Measurements from ENCODE around the gene ASAP2. TPM values are rescaled to one million over a fixed set of nuclear protein-coding genes. Genes with fewer than 3 reads are reported as not detected.

The ASAP2 gene
- total and polyA plus RNA-seq, 2 donors (not counting 1 experiment from before 2014, with no cell fraction given) = 0.04 TPM; not detected in 1

DNA sequence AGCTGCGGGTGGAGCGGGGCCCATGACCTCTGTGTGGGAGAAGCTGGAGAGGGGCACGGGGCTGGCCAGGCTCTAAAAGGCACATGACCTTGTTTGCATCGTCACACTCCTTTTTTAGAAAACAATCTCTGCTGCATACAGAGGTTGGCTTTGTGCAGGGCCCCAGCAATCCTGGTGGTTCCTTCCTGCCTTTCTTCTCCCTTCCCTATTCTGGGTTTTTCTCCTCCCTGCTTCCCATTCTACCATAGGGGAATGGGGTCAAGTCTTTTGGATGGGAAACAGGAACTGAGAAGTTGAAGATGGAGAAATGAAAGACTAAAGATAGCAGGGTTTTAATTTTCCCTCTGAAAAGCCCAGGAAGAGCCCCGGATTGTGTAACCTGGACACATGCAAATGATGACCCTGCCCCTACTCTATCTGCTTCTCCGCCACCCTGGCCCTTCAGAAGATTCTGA, 53.9 kb downstream of the ASAP2 start:
- no peaks in the 10 kb centered on the region for H3K4me1 Mint-ChIP-seq
- Histone ChIP-seq H3K27me3 (replicated peaks in 1 of 4; ENCODE audit: control extremely low read depth in 1 of 4, control insufficient read depth in 3 of 4, insufficient read depth in 4 of 4, low read length in 3 of 4) (no peaks in the 10 kb centered on the region), H3K9me3 (ENCODE audit: control extremely low read depth in 1 of 3, control insufficient read depth in 2 of 3, insufficient read depth in 1 of 3, low read length in 2 of 3) (no peaks in the 10 kb centered on the region), H2AFZ (ENCODE audit: insufficient read depth, low read depth, low read length, poor library complexity, severe bottlenecking) (no peak overlapping the region), H3K27ac (ENCODE audit: low read length in 2 of 2) (no peak overlapping the region), H3K36me3 (replicated peaks in 1 of 2; ENCODE audit: control extremely low read depth in 1 of 2, control insufficient read depth in 1 of 2, extremely low read depth in 1 of 2, insufficient read depth in 2 of 2, low read length in 1 of 2) (no peaks in the 10 kb centered on the region), H3K9ac (ENCODE audit: low read length) (no peak overlapping the region), H3K4me2 (replicated peaks; ENCODE audit: low read depth, low read length, poor library complexity, severe bottlenecking) (no peak overlapping the region), H3K79me2 (ENCODE audit: control insufficient read depth, insufficient read depth, low read length) (no peaks in the 10 kb centered on the region), H4K20me1 (ENCODE audit: control insufficient read depth, insufficient read depth, low read length, poor library complexity, severe bottlenecking) (no peaks in the 10 kb centered on the region), H3K4me3 (ENCODE audit: control extremely low read depth in 1 of 5, extremely low read depth in 1 of 5, insufficient read depth in 1 of 5, low read depth in 2 of 5, low read length in 4 of 5) (no peak overlapping the region), H3K4me1 (ENCODE audit: control insufficient read depth in 2 of 2, insufficient read depth in 2 of 2, low read length in 2 of 2) (no peaks in the 10 kb centered on the region)
- H3K4me3 Mint-ChIP-seq = no peak overlapping the region
- WGBS (ENCODE audit: insufficient coverage) = 83% methylated on average over 5 of the region's 6 CpGs
- no peaks in the 10 kb centered on the region for H3K9me3 Mint-ChIP-seq (ENCODE audit: insufficient read depth)
- ATAC-seq (ENCODE audit: low read depth) = no peak
- ChIA-PET CTCF (no interaction called here), POLR2A (no interaction called here)
- no peak overlapping the region for H3K27ac Mint-ChIP-seq
- DNase-seq = no peak
- H3K27me3 Mint-ChIP-seq = peaks cover 11% of the 10 kb centered on the region
- TF ChIP-seq EZH2 (IDR thresholded peaks at IDR 0.05; ENCODE audit: borderline replicate concordance, insufficient read depth, low read depth, low read length, poor library complexity, severe bottlenecking) = no peak
- TF ChIP-seq, protein P1, sequence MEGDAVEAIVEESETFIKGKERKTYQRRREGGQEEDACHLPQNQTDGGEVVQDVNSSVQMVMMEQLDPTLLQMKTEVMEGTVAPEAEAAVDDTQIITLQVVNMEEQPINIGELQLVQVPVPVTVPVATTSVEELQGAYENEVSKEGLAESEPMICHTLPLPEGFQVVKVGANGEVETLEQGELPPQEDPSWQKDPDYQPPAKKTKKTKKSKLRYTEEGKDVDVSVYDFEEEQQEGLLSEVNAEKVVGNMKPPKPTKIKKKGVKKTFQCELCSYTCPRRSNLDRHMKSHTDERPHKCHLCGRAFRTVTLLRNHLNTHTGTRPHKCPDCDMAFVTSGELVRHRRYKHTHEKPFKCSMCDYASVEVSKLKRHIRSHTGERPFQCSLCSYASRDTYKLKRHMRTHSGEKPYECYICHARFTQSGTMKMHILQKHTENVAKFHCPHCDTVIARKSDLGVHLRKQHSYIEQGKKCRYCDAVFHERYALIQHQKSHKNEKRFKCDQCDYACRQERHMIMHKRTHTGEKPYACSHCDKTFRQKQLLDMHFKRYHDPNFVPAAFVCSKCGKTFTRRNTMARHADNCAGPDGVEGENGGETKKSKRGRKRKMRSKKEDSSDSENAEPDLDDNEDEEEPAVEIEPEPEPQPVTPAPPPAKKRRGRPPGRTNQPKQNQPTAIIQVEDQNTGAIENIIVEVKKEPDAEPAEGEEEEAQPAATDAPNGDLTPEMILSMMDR (IDR thresholded peaks at IDR 0.05) = no peak
- intact Hi-C loops (cut with micrococcal nuclease) = no loop called here

DNA sequence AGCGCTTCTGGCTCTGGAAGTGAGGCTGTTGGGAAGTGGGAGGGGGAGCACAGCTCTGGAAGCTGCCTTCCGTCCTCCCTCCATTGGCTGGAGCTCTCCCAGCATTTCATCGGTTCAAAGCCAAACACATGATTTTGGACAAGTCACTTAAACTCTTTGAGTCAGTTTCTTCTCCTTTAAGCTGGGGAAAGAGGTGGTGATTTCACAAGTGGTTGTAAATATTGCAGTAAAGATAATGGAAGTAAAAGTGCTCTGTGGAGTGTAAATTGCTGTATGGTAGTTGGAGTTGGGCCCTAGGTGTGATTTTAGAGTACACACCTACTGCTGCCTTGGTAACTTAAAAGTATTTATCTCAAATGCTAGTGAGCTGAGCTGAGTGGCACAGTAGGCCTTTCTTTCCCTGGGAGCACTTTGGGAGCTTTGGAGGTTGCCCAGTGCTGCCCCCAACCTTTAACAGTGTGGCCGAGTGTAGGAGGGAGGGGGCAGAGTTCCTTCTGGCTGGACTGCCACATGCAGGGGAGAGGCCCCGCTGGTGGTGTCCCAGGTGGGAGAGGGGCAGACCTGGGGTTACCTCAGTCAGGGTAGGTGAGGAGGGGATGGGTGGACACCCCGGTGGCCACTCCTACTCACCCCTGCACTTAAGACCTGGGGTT, 54.7 kb downstream of the ASAP2 start:
- Histone ChIP-seq H3K9me3 (ENCODE audit: control extremely low read depth in 1 of 3, control insufficient read depth in 2 of 3, insufficient read depth in 1 of 3, low read length in 2 of 3) (no peaks in the 10 kb centered on the region), H2AFZ (ENCODE audit: insufficient read depth, low read depth, low read length, poor library complexity, severe bottlenecking) (no peak overlapping the region), H3K27ac (ENCODE audit: low read length in 2 of 2) (no peak overlapping the region), H3K4me3 (ENCODE audit: control extremely low read depth in 1 of 5, extremely low read depth in 1 of 5, insufficient read depth in 1 of 5, low read depth in 2 of 5, low read length in 4 of 5) (no peak overlapping the region), H4K20me1 (ENCODE audit: control insufficient read depth, insufficient read depth, low read length, poor library complexity, severe bottlenecking) (no peaks in the 10 kb centered on the region), H3K4me2 (replicated peaks; ENCODE audit: low read depth, low read length, poor library complexity, severe bottlenecking) (no peak overlapping the region), H3K79me2 (ENCODE audit: control insufficient read depth, insufficient read depth, low read length) (no peaks in the 10 kb centered on the region), H3K36me3 (replicated peaks in 1 of 2; ENCODE audit: control extremely low read depth in 1 of 2, control insufficient read depth in 1 of 2, extremely low read depth in 1 of 2, insufficient read depth in 2 of 2, low read length in 1 of 2) (no peaks in the 10 kb centered on the region), H3K27me3 (replicated peaks in 1 of 4; ENCODE audit: control extremely low read depth in 1 of 4, control insufficient read depth in 3 of 4, insufficient read depth in 4 of 4, low read length in 3 of 4) (no peaks in the 10 kb centered on the region), H3K4me1 (ENCODE audit: control insufficient read depth in 2 of 2, insufficient read depth in 2 of 2, low read length in 2 of 2) (no peaks in the 10 kb centered on the region), H3K9ac (ENCODE audit: low read length) (no peak overlapping the region)
- Mint-ChIP-seq H3K9me3 (ENCODE audit: insufficient read depth) (no peaks in the 10 kb centered on the region), H3K27me3 (peaks cover 11% of the 10 kb centered on the region), H3K4me3 (no peak overlapping the region), H3K4me1 (no peaks in the 10 kb centered on the region), H3K27ac (no peak overlapping the region)
- ATAC-seq (ENCODE audit: low read depth) (no peak), DNase-seq (no peak)
- WGBS (ENCODE audit: insufficient coverage) = 83% methylated on average over 2 of the region's 6 CpGs
- ChIA-PET CTCF (no interaction called here), POLR2A (no interaction called here)
- TF ChIP-seq, protein P1 (IDR thresholded peaks at IDR 0.05) = no peak
- no peak for TF ChIP-seq EZH2 (IDR thresholded peaks at IDR 0.05; ENCODE audit: borderline replicate concordance, insufficient read depth, low read depth, low read length, poor library complexity, severe bottlenecking)
- intact Hi-C loops (cut with micrococcal nuclease) = no loop called here
